Fibroblast of skin of back (primary cell): ENCODE results near the gene SLC1A7. TPM values are rescaled to one million over a fixed set of nuclear protein-coding genes. Genes with fewer than 3 reads are reported as not detected.
"Not testable (repeated sequence)": the region's sequence is repeated elsewhere in the genome, so short reads cannot be mapped to it uniquely, and the experiment has no call there.

ENCODE experiments used
- DNase-seq: peaks from one replicate; pipeline ENCODE4 v3.0.0-alpha.2; 2013
- polyA plus RNA-seq, 2 experiments: library from polyadenylated mRNA; unstranded; fragments of 120-200 nt; gene quantifications; one replicate each; pipeline ENCODE4 v1.2.1, GENCODE V29; 2013; ENCODE audit not compliant: insufficient read length in 2 of 2

SLC1A7 gene
- 0.51 TPM for polyA plus RNA-seq (2013, experiment 1 of 2; ENCODE audit: insufficient read length)
- polyA plus RNA-seq (2013, experiment 2 of 2; ENCODE audit: insufficient read length) = 1.7 TPM

DNA sequence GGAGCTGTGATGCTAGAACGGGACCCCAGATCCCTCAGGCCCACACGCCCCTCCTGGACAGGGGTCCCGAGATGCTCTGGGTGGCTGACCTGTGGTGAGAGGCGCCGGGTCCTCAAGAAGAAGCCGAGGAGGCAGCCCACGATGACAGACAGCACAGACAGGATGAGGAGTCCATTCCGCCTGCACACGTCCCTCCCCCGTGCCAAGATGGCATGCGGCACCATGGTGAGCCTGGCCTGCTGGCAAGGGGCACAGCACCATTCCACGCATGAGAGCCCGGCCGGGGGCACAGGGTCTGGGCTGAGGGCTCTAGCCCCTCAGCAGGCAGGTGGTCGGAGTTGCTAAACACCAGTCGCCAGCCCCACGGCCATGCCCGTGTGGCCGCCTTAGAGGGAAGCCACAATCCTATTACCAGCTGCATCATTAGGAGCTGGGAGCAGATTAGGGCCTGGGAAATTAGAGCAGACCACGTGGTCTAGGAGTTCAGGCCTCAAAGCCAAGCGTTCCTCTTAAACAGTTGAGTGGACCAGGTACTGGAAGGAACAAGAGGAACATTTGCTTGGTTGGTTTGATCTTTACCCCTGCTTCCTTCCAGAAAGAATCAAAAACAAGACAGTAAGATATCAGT lies at the start of gene SLC1A7:
Gene SLC1A7 (minus strand): TSS at position 413 of the 628 bp plus-strand sequence. CDS start 189 bp downstream, at position 224.
- no peak for DNase-seq

DNA sequence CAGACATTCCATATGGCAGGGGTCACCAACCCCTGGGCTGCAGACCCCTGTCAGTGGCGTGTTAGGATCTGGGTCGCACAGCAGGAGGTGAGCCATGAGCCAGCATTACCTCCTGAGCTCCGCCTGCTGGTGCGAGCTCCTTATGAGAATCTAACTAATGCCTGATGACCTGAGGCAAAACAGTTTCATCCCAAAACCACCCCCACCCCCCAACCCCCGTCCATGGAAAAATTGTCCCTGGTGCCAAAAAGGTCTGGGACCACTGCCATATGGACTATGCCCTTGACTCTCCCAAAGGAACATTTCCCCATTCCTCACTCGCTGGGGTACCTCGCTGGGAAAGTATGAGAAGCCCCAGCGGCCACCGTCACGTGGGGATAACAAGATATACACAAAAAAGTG lies 47.8 kb upstream of the SLC1A7 start:
- no peak for DNase-seq

GRCh38 chr1:53189061-53189460 lies 46.6 kb upstream of the SLC1A7 start:
- no peak for DNase-seq

GRCh38 chr1:53188099-53188498 lies 45.7 kb upstream of the SLC1A7 start:
- DNase-seq = no peak

GRCh38 chr1:53187401-53187800 lies 45.0 kb upstream of the SLC1A7 start:
- no peak for DNase-seq

DNA sequence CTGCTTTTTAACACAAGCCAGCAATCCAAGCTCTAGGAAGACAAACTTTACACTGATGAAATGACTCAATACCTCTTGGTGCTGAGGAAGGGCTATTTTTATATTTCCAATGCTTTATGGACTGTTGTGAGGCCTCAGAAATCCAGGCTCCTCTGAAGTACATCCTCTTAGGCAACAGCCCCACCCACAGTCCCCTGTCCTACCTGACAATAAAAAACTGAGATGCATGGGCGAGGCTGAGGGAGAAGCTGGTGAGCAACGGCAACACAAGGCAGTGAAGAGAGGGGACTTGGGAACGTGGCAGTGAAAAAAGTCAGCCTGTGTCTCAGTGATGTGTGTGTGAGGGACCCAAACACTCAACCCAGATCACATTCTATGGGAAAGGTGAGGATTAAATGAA lies 44.1 kb upstream of the SLC1A7 start:
- DNase-seq = no peak

DNA sequence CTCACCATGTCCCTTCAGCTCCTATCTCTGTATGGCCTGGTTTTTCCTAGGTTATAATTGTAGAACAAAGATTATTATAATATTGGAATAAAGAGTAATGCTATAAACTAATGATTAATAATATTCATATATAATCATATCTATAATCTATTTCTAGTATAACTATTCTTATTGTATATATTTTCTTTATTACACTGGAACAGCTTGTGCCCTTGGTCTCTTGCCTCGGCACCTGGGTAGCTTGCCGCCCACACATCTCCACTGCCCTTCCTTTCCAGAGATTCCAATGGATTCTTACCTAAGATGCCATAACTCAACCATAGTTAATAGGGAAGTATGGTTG lies 43.5 kb upstream of the SLC1A7 start:
- not testable (repeated sequence) for DNase-seq

GRCh38 chr1:53183095-53183990 lies 40.9 kb upstream of the SLC1A7 start:
- no peak for DNase-seq

- no peak for DNase-seq
These were observed 40.3 kb upstream of the SLC1A7 start for GRCh38 chr1:53182716-53183094.

DNA sequence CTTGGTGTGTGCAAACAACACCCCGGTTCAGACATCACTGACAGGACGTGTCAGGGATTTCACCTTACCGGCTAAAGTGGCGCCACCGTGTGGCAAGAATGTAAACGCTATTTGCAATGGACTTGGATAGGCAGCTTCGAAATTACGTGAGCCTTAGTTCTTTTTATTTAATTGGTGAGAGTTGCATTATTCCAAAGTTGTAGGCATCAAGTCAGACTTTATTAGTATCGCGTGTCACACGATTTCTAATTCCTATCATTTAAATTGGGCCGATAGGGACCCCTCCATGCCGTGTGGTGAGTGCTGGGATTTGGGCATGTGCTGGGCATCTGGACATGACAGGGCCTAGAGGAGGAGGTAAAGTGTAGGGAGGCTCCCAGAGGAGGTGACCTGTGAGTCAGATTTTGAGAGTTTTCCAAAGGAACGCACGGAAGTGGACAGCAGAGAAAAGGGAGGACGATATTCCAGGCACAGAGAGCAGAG lies 39.7 kb upstream of the SLC1A7 start:
- DNase-seq = peak; percentile 76

GRCh38 chr1:53180951-53181350 lies 38.5 kb upstream of the SLC1A7 start:
- DNase-seq = no peak

DNA sequence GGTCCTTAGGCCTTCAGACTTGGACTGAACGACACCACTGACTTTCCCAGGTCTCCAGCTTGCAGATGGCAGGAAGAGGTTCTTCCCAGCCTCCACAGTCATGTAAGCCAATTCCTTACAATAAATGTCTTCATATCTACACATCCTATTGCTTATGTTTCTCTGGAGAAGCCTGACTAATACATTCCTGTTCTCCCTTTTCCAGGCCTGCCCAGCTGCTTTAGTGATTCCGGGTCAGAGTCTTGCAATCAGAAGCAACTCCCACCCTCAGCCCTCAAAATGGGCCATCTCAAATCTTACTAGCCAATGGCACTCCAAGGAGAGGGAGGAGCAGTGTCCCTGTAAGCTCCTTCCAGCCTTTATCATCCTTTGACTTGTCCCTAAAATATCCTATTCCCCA lies 37.8 kb upstream of the SLC1A7 start:
- DNase-seq = peak; percentile 80

- DNase-seq = no peak
These were observed 34.2 kb upstream of the SLC1A7 start for GRCh38 chr1:53176452-53177208.

GRCh38 chr1:53174971-53175913 lies 32.8 kb upstream of the SLC1A7 start:
- no peak for DNase-seq

DNA sequence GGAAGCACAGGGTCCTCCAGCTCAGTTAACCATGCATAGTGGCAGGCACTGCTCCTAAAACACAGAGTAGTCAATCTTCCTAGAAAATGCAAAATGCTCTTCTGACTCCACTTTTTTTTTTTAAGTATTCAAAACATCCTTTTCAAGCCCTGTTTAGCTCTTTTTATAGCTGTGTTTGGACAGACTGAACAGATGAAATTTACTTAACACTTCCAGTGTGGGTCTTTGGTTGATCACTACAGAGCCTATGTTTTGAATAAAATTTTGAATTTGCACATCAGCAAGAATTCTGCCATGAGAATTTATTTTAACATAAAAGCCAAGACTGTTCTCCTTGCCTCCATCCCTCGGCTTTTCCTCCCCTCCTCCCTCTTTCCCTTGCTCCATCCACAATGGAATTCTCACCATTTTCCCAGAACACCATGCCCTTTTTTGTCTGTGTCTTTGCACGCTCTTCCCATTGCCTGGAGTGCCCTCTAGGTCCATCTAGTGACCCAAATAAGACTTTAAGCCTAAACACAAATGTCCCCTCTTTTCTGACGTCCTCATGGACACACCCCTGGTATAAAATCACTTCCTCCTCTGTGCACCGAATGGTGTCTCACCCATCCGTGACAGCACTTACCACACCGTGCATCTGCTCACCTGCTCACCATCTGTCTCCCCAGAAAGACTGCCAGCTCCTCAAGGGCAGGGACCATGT lies 30.1 kb upstream of the SLC1A7 start:
- peak; percentile 91 for DNase-seq

GRCh38 chr1:53166912-53167311 lies 24.5 kb upstream of the SLC1A7 start:
- DNase-seq = no peak

- DNase-seq = no peak
These were observed 23.9 kb upstream of the SLC1A7 start for GRCh38 chr1:53166366-53166765.

DNA sequence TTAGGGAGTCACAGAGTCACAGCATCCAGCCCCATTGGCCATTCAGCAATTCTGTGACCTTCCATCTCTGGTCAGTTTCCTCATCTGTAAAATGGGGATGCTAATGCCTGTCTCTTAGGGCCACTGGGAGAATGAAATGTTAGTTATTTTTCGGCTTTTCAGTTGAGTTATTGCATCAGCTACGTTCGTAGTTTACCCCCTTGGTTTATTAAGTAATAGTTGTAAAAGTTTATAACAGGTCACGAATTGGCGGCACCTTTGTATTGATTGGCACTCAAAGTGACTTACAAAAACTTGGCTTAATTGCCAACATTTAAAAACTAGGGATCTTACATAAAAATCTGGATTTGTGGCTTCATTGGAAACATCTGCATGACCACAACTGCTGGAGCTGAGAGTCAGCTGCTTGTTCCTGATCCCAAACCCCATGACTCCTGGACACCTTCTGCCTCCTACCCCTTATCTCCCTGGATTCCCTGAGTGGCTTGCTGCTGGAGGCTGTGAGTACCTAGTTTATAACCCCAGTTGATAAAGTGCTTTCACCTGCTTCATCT lies 23.0 kb upstream of the SLC1A7 start:
- no peak for DNase-seq

DNA sequence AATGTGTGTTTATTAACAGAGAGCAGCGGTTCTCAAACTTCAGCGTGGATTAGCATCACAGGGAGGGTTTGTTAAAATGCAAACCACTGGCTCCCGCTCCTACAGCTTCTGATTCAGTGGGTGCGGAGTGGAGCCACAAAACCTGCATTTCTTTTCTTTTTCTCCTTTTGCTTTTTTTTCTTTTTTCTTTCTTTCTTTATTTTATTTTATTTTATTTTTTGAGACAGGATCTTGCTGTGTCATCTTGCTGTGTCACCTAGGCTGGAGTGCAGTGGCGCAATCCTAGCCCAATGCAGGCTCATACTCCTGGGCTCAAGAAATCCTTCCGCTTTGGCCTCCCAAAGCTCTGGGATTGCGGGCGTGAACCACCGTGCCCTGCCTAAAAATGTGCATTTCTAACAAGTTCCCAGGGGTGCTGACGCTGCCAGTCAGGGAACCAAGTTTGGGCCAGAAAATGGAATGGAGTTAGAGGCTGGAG lies 20.9 kb upstream of the SLC1A7 start:
- no peak for DNase-seq

DNA sequence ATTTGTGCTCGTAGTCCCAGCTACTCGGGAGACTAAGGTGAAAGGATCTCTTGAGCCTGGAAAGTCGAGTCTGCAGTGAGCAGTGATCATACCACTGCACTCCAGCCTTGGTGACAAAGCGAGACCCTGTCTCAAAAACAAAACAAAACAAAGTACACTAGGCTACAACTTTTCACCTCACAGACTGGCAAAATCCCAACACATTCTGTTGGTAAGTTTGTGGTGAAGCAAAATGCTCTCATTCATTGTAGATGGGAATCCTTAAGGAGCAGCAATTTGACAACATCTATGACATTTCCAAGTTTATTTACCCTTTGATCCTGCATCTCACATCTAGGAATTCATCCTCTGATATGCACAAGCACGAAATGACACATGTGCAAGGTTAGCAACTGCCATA lies 20.2 kb upstream of the SLC1A7 start:
- DNase-seq = no peak

DNA sequence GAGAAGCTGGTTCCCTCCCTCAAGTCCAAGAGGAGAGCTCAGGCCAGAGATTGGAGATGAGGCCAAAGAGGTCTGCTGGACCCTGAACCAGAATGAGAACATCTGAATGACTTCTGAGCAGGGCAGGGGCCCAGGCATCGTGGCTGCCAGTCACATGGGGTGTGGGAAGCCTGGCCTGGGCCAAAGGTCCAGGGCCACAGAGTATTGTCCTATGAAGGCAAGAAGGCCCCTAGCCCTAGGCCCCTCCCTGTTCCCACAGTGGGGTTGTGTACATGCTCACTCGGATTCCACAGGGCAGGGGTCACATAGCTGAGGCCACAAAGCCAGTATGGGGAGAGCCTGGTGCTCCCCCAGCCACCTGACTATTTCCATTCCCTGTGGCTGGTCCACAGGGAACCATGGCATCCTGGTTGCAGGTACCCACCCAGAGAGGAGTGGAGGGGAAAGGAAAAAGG lies 18.5 kb upstream of the SLC1A7 start:
- DNase-seq = no peak
